IPS-18c (cell line): ENCODE data around the gene ITGB2.

ENCODE experiments used
- H3K4me3 ChIP-seq: 2 replicates; pipeline ENCODE4 v1.7.0; 2013; ENCODE audit warnings: low read depth, mild to moderate bottlenecking, low read length, moderate library complexity; ENCODE audit not compliant: insufficient read depth
- H3K9me3 ChIP-seq: one replicate; pipeline ENCODE4 v1.6.1; 2013; ENCODE audit warnings: mild to moderate bottlenecking, low read length, moderate library complexity; ENCODE audit not compliant: control insufficient read depth, insufficient read depth

ITGB2 gene

DNA sequence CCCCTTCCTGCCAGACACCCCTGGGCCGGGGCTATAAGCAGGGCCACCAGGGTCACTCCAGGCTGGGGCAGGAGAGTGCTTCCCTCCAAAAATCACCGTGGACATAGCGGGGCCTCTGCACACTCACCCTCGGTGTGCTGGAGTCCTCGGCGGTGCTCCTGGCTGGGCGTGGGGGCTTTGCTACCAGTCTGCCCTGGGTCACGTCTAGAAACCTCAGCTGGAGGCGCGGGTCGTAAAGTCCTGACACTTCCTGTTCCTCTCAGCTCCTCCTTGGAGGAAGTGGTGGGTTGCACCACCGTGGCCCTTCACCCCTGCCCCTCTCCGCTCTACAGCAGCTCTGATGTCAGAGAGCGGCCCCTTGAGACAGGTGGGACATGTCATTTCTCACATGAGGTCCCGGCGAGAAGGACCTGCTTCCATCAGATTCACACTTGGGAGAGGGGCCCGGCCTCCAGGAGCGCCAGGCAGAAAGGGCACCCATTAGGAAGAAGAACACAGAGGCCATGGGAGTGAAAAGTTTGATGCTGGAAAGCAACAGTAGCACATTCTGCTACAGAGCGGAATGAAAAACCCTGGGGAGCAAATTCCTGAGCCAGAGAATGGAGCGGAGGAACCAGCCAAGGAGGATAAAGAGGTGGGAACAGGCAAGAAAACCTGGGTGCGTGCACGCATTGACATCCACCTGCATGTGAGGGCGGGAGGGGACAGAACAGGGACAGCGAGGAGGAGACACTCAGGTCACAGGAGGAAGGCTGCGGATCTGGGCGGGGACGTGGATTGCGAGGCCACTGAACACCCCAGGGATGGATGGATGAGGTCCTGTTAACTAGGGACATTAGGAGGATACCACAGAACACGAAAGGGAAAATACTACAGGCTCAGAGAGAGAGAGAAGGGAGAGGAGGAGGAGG lies at the start of gene ITGB2:
Gene ITGB2 (minus strand): TSS at position 206 of the 911 bp plus-strand sequence. CDS start 10,117 bp downstream, outside the sequence.
- Histone ChIP-seq H3K4me3 (no peak within 1 kb of the TSS), H3K9me3 (no peaks in the 10 kb centered on the region)

DNA sequence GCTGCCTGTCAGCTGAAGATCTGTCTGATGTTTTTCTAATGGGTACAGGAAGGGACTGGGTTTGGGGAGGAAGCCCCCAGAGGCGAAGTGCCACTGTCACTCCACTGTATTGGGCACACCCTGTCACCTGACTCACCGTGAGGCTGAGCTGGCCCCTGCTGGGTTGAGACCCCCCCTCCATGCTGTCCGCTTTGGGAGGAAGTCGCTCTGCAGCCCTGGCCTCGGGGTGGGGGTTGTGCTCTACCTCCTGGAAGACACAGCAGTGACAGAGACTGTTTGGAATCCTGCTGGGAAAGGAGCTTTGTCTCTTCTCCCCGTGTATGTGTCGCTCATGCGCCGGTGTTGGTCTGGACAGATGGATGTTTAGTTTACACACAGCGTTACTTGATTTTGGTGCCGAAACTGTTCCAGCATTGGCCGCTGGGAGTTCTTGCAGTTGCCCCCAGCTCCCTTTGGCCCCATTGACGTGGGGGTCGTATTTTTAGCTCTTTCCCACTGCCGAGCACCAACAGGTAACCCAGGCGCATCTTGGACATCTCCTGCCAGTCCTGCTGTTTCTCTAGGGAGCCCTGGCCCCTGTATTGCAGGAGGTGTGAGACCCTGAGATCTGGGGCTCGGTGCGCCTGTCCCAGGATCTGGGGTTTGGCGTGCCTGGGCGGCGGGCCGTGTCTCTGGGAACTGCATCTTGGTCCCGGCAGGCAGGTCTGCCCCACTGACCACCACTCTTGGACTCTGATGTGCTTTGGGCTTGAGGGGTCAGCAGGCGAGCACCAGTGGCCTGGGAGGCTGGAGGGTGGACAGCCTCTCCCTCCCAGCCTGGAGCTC lies 49.4 kb upstream of the ITGB2 start:
- Histone ChIP-seq H3K4me3 (no peak overlapping the region), H3K9me3 (peaks cover 2% of the 10 kb centered on the region)

DNA sequence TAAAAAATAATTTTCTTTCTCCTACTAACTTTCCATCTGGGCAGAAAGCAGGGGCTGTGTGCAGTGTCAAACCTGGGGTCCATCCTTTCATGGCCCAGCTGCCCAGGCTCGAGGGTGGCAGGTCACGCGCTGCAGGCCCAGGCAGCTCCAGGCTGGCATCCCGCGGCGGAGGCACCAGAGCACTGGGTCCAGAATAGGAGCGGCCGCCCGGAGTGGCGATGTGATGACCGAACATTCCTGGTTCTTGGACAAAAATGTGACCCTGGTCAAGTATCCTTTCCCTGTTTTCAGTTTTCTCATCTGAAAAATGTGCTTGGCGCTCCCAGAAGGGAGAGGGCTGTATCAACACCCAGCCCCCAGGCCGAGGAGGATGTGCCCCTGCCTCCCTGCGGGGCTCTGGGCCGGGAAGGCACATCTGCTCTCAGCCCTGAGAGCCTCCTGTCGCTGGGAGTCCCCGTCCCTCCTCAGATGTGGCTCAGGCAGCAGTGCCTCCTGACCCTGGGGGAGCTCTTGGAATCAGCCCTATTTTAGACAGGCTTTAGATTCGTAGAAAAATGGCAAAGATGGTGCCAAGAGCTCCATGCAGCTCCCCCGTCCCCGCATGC lies 48.5 kb upstream of the ITGB2 start:
- H3K9me3 ChIP-seq: peaks cover 2% of the 10 kb centered on the region
- H3K4me3 ChIP-seq: no peak overlapping the region

- peaks cover 2% of the 10 kb centered on the region for H3K9me3 ChIP-seq
- no peak overlapping the region for H3K4me3 ChIP-seq
These were observed 46.7 kb upstream of the ITGB2 start for GRCh38 chr21:44967082-44968047.

DNA sequence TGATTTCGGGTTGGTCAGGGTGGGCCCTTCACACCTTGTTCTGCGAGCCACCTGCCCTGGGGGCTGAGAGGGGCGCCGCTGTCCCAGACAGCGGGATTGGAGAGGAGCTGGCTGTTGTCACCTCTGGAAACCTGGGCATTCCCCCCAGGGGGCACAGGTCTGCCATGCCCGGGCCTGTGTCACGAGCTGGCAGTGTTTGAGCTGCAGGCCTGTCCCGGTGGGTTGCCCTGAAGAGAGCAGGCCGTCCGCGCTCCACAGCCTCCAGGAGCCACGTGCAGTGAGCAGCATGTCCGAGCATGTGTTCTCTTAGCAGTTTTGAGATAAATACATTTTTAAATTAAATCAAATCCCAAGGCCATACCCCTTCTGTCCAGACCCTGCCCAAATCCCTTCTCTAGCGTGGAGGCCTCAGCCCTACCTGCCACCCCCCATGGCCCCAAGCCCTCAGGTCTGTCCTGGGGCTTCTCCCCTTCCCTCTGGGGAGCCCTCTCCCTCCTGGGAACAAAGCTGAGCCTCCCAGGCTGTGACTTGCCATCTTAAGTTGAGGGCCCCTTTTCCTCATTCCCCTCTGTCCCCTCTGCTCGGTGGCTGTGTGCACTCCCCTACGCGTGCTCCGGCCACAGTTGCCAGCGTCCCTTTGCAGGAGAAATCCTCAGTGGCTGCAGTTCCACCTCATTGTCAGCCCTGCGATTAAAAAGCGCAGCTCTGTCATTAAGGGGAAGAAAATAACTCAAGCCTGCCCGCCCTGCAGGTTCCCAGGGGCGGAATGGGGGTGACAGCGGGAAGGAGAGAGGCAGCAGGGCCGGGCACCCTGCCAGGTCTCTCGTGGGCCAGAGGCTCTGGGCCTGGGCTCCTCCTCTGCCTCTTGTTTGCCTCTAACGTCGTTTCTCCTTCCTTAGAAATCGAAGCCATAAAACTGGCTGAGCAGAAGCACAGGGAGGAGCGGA lies 45.7 kb upstream of the ITGB2 start:
- Histone ChIP-seq H3K9me3 (peaks cover 2% of the 10 kb centered on the region), H3K4me3 (no peak overlapping the region)

DNA sequence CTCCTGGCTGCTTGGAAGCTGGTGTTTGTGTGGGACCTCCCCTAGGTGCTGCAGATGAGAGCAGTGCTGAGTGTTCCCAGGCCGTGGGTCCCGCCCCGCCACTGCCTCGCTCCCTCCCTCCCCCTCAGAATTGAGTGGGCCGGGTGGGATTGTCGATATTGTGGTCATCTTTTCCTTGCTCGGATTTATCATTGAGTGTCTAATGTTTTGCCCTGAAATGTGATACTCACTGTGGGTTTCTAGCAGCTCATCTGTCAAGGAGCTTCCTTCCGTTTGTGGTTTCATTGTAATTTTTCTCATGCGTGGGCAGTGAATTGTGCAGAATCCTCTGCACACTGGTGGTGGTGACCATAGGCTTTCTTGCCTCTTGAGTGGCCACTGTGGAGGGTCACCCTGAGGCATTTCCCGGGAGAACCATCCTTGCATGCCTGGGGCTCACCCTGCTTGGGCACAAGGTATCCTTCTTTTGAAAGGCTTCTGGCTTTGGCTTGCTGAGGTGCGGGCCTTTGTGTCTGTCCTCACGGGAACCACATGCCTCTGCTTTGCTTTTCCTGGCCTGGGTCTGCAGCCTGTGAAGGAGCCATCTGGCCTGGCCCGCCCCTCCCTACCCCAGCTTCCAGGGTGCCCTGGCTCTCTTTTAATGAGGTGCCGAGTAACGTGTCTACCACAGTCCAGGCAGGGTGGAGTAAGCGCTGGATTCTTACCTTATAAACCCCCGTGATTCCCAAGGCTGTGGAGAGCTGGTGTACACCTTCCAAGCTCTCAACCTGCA lies 44.7 kb upstream of the ITGB2 start:
- no peak overlapping the region for H3K4me3 ChIP-seq
- no peaks in the 10 kb centered on the region for H3K9me3 ChIP-seq

DNA sequence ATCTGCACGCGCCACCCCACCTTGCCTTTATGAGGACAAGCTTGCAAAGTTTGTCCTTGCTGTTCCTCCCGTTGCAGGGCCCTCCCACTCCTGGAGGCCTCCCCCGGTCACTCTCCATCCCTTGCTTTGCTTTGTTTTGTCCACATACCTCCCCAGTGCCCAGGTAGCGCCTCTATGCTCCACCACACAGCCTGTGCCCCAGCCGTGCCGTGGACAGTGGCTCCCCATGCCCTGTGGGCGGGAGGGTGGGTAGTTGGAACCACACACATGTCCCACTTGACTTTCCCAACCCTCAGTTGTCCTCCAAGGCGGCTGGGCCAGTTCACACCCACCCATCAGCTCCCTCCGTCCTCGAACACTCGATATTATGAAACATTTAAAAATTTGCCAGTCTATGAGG lies 43.7 kb upstream of the ITGB2 start:
- no peak overlapping the region for H3K4me3 ChIP-seq

GRCh38 chr21:44962403-44962966 lies 41.8 kb upstream of the ITGB2 start:
- H3K4me3 ChIP-seq: no peak overlapping the region

More for the DNA sequence above, 43.7 kb upstream of the ITGB2 start:
- H3K9me3 ChIP-seq: no peaks in the 10 kb centered on the region

DNA sequence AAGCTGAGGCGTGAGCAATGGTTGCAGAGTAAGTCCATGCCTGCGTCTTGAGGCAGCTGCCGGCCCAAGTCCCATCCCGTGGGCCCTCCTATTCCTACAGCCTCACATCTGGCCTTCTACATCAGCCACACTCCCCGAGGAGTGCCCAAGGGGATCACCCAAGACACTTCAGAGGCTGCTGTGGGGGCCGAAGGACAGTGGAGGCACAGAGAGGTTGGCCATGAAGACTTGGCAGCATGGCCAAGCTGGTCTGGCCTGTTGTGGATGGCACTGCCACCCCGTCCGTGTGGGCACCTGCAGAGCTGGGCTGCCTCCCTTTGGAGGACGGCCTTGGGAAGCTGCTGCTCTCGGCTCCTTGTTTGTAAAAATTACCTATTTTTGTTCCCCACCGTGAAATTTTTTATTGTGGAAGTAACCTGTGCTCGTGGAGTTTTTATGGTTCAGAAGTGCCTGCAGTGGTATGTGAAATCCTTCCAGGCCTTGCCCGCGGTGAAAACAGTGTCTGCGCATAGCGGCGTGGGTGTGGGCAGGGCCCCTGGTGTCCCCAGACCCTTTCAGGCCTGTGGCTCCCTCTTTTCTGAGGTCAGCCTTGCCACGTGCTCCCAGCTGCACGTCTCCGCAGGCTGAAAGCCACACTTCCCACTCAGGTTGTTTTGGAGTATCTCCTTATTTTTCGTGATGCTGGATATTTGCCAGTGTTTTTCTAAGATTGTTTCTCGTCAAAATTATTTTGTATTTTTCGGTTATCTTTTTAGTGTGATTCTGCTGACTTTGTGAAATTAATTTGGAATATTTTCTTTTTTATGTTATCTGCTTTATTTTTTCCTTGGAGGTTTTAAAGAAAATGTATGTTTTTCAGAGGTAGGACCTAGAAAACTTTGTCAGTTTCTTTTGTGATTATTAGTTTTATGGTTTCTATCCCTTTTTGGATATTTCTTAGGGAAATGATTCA lies 39.7 kb upstream of the ITGB2 start:
- no peak overlapping the region for H3K4me3 ChIP-seq
- peaks cover 2% of the 10 kb centered on the region for H3K9me3 ChIP-seq

More at GRCh38 chr21:44962403-44962966, 41.8 kb upstream of the ITGB2 start:
- H3K9me3 ChIP-seq: peaks cover 2% of the 10 kb centered on the region

DNA sequence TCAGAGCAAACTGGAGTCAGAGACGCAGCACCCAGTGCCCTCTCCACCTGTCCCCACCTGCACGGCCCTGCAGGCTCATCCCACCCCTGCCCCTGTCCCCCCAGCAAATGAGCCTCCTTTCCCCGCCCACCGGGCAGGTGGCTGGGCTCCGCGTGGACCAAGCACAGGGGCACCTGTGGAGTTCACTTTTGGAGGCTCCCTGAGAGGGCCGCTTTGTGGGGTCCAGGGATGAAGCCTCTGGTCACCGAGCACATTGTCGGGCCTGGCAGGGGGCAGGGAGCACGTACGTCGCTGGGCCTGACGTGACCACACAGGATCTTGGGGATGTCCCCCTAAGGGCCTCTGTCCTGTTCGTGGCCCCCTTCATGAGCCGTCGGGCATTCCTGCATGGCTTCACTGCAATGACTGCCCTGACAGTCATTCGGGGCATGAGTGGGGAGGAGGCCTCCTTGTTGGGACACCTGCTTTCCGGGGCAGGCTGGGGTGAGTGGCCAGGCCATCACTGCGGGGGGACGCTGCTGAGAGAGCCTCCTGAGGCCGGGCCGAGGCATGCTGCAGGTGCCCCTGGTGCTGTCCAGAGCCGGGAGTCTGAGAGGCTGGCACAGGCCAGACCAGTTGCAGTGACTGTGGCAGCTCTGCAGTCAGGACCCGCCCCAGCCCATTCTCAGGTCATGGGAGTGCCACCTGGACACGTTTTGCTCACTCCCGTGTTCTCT lies 38.8 kb upstream of the ITGB2 start:
- H3K9me3 ChIP-seq: peaks cover 2% of the 10 kb centered on the region
- H3K4me3 ChIP-seq: no peak overlapping the region

DNA sequence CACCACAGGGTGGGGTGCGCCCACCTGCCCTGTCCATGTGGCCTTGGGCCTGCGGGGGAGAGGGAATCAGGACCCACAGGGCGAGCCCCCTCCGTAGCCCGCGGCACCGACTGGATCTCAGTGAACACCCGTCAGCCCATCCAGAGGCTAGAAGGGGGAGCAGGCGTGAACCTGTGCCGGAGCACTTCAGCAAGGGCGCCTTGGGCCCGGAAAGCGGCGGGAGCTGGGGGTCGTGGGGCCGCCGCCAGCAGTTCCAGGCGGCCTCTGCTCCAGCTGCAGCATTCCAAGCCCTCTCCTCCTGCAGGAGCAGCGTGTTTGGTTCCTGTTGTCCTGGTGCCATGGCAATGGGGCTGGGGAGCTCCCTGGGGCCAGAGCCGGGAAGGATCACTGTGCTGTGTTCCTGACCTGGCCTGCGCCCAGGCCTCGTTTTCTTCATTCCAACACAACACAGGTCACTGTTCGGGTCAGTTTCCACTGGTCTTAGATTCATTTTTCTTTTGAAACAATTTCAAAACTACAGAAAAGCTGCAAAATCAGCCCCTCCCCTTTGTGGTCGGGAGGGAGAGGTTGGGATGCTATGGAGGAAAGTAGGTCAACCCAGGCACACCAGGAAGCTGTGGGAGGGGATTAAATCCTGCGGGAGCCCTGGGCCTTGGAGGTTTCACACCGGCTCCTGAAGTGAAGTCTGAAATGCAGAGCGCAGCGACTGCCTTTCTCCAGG lies 37.9 kb upstream of the ITGB2 start:
- peaks cover 2% of the 10 kb centered on the region for H3K9me3 ChIP-seq

DNA sequence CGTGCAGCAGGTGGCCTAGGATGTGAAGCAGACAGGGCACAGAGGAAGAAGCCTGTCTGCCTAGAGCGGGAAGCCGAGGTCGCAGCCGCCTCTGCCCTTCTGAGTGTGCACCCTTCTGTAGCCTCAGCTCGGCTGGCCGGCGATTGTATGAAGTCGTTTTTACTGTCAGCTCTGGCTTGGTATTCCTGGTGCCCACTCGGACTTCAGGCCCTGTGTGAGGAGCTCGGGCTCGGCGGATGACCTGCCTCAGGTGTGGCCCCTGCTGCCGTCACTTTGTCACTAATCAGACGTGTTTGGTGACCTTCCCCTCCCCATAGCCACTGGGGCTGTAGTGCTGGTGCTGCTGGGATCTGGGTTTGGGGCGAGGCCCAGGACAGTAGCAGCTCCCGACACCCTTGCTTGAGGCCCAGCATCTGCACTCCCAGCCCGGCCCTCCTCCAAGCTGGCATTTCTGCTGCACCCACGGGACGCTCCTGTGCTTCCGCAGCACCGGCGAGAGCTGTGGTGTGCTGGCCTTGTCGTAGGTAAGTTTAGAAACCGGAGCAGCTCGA lies 37.3 kb upstream of the ITGB2 start:
- Histone ChIP-seq H3K9me3 (peaks cover 2% of the 10 kb centered on the region), H3K4me3 (no peak overlapping the region)

More for the DNA sequence above, 37.9 kb upstream of the ITGB2 start:
- H3K4me3 ChIP-seq: no peak overlapping the region
